ENCODE measurements around the gene RNPEPL1.

- no peak for TF ChIP-seq EZH2 (IDR thresholded peaks at IDR 0.05; ENCODE audit: low read depth, unreplicated experiment)
- TF ChIP-seq EZH2phosphoT487 (IDR thresholded peaks at IDR 0.05; ENCODE audit: unreplicated experiment) = no peak
- no peak for TF ChIP-seq CTCF (conservative IDR thresholded peaks at IDR 0.05; ENCODE audit: low read depth in 2 of 2)
- TF ChIP-seq ZNF114 (CRISPR knock-in tag; IDR thresholded peaks at IDR 0.05) = no peak
- no peak for TF ChIP-seq POLR2AphosphoS5 (IDR thresholded peaks at IDR 0.05; ENCODE audit: low read depth)
- no peak for TF ChIP-seq ZNF331 (CRISPR knock-in tag; IDR thresholded peaks at IDR 0.05; ENCODE audit: low read depth)
Measured at GRCh38 chr2:240582781-240583180, 14.5 kb downstream of the RNPEPL1 start.
